Smooth muscle cell of the brain vasculature (primary cell): ENCODE results near the gene PHF13.
"Not testable (repeated sequence)": the region's sequence is repeated elsewhere in the genome, so short reads cannot be mapped to it uniquely, and the experiment has no call there.

Experiments used
- DNase-seq: peaks from one replicate; pipeline ENCODE4 v3.0.0-alpha.2; 2012; ENCODE audit warnings: low read depth, low spot score

Gene PHF13

GRCh38 chr1:6660415-6661049 lies 47.0 kb downstream of the PHF13 start:
- no peak for DNase-seq

DNA sequence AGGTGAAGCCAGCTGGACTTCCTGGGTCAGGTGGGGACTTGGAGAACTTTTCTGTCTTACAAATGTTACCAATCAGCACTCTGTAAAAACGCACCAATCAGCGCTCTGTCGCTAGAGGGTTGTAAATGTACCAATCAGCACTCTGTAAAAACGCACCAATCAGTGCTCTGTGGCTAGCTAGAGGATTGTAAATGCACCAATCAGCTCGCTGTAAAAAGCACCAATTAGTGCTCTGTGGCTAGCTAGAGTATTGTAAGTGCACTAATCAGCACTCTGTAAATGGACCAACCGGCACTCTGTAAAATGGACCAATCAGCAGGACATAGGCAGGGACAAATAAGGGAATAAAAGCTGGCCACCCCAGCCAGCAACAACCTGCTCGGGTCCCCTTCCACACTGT lies 48.9 kb downstream of the PHF13 start:
- DNase-seq, result not testable (repeated sequence)

- no peak for DNase-seq
Measured at GRCh38 chr1:6666696-6667095, 53.2 kb downstream of the PHF13 start.

GRCh38 chr1:6667139-6667538 lies 53.6 kb downstream of the PHF13 start:
- no peak for DNase-seq

DNA sequence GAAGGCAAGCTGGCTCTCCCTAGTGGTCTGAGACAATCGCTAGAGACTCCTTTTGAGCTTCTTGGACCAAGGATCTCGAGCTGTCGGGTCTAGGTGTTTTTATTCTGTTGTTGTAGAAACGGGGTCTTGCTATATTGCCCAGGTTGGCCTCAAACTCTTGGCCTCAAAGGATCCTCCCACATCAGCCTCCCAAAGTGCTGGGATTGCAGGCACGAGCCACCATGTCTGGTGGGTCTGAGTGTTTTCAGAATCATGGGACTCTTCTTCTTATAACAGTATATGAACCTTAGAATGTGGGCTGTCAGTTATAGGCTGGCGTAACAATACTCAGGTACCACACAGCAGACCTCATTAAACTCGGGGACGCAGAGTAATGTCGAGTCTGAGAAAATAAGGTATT lies 55.0 kb downstream of the PHF13 start:
- DNase-seq, result no peak

GRCh38 chr1:6672558-6672957 lies 59.0 kb downstream of the PHF13 start:
- no peak for DNase-seq
